Measurements from ENCODE around the gene SPNS2.

DNA sequence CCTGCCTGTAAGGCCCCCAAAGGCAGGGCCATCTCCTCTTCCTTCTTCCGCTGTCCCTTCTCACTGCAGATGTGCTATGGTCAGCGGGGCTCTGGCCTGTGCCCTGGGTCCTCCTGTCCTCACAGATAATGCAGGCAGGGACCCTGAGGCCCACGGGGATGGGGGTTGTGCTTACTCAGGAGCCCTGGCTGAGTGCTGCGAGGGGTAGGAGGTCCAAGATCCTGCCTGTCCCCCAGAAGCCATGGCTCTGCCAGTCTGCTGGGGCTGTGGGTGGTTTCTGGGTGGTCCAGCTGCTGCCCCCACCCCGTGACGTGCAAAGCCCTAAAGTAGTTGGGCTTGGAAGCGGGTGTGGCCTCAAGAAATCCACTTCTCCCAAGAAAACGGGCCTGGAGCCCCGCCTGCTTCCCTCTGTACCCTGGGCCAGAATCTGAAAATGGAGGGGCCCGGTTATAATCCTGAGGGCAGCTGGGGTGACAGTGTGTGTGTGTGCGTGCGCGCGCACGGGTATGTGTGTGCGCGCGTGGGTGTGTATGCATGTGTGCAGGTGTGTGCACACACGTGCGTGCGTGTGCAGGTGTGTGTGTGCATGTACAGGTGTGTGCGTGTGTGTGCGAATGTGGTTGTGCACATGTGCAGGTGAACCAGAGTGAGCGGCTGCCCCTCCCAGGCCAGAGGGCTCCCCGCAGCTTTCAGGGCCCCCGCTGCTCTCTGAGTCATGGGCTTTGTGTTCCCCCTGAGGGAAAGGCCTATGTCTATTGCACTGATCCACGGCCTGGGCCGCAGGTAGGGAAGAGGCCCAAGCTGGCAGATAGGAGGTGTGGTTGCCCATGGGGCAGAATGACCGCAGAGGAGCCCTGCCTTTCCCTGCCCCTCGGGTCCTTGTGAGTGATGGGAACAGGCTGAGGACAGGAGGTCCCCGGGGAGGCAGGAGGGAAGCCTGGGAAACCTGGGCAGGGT lies 13.8 kb downstream of the SPNS2 start:
- TF ChIP-seq GABPA (IDR thresholded peaks at IDR 0.05; ENCODE audit: low read depth), result no peak
- TF ChIP-seq, protein P1, sequence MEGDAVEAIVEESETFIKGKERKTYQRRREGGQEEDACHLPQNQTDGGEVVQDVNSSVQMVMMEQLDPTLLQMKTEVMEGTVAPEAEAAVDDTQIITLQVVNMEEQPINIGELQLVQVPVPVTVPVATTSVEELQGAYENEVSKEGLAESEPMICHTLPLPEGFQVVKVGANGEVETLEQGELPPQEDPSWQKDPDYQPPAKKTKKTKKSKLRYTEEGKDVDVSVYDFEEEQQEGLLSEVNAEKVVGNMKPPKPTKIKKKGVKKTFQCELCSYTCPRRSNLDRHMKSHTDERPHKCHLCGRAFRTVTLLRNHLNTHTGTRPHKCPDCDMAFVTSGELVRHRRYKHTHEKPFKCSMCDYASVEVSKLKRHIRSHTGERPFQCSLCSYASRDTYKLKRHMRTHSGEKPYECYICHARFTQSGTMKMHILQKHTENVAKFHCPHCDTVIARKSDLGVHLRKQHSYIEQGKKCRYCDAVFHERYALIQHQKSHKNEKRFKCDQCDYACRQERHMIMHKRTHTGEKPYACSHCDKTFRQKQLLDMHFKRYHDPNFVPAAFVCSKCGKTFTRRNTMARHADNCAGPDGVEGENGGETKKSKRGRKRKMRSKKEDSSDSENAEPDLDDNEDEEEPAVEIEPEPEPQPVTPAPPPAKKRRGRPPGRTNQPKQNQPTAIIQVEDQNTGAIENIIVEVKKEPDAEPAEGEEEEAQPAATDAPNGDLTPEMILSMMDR (IDR thresholded peaks at IDR 0.05), result no peak
- TF ChIP-seq, protein P2, sequence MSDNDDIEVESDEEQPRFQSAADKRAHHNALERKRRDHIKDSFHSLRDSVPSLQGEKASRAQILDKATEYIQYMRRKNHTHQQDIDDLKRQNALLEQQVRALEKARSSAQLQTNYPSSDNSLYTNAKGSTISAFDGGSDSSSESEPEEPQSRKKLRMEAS (IDR thresholded peaks at IDR 0.05; ENCODE audit: low read depth), result no peak
- no peak for TF ChIP-seq NFIC (IDR thresholded peaks at IDR 0.05; ENCODE audit: borderline replicate concordance)
- no peak for TF ChIP-seq YY1 (IDR thresholded peaks at IDR 0.05; ENCODE audit: low read depth)
- no peak for TF ChIP-seq FOXM1 (IDR thresholded peaks at IDR 0.05; ENCODE audit: low read depth)
- no peak for TF ChIP-seq POLR2AphosphoS5 (IDR thresholded peaks at IDR 0.05; ENCODE audit: low read depth, low read length)
- no peak for TF ChIP-seq EP300 (IDR thresholded peaks at IDR 0.05; ENCODE audit: borderline replicate concordance in 1 of 2, low read depth in 1 of 2, low read length in 1 of 2)
- TF ChIP-seq GATA2 (CRISPR knock-in tag; IDR thresholded peaks at IDR 0.05), result no peak
- TF ChIP-seq, protein P3, sequence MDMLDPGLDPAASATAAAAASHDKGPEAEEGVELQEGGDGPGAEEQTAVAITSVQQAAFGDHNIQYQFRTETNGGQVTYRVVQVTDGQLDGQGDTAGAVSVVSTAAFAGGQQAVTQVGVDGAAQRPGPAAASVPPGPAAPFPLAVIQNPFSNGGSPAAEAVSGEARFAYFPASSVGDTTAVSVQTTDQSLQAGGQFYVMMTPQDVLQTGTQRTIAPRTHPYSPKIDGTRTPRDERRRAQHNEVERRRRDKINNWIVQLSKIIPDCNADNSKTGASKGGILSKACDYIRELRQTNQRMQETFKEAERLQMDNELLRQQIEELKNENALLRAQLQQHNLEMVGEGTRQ (IDR thresholded peaks at IDR 0.05; ENCODE audit: borderline replicate concordance, low read depth, low read length), result no peak
- no peak for TF ChIP-seq SIN3A (IDR thresholded peaks at IDR 0.05; ENCODE audit: borderline replicate concordance, low read depth, low read length)

Measured in SK-N-SH (cell line).